OCI-LY3 (cell line): ENCODE data around the gene FANCE.

Source experiments
- EZH2phosphoT487 ChIP-seq: fragments of 200-600 bp; shearing (Covaris generic); IDR thresholded peaks from 2 replicates; pipeline ENCODE4 v1.6.1; 2018; ENCODE audit warnings: antibody characterized with exemption, mixed run types, low read depth
- TF ChIP-seq, protein P1 (sequence below): fragments of 200-600, 300-600 bp; sonication (generic); IDR thresholded peaks from 2 replicates; pipeline ENCODE4 v1.5.1; 2014; ENCODE audit warnings: antibody characterized with exemption, low read length, low read depth

DNA sequence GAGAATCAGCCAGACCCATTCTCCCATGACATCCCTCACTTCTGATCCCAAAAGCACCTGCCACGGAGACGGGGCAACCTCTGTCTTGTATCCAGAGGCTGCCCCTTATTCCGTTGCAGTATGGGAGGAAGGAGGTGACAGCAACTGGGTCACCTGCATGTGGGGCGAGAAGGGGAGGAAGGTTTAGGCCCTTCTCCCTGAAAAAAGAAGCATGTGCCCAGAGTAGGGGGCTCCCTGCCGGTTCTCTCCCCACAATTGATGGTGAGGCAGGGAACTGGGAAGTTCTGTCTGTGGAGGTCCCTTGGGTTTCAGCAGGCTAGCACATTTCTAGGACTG lies 49.3 kb upstream of the FANCE start:
- TF ChIP-seq, protein P1, sequence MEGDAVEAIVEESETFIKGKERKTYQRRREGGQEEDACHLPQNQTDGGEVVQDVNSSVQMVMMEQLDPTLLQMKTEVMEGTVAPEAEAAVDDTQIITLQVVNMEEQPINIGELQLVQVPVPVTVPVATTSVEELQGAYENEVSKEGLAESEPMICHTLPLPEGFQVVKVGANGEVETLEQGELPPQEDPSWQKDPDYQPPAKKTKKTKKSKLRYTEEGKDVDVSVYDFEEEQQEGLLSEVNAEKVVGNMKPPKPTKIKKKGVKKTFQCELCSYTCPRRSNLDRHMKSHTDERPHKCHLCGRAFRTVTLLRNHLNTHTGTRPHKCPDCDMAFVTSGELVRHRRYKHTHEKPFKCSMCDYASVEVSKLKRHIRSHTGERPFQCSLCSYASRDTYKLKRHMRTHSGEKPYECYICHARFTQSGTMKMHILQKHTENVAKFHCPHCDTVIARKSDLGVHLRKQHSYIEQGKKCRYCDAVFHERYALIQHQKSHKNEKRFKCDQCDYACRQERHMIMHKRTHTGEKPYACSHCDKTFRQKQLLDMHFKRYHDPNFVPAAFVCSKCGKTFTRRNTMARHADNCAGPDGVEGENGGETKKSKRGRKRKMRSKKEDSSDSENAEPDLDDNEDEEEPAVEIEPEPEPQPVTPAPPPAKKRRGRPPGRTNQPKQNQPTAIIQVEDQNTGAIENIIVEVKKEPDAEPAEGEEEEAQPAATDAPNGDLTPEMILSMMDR: no peak
- TF ChIP-seq EZH2phosphoT487: no peak
